HG02759 (cell line): ENCODE measurements around the gene BBS9.

Source experiments
- ATAC-seq: cut with Tn5 transposase; IDR thresholded peaks from one replicate; pipeline ENCODE4 v1.9.1; 2021; ENCODE audit warnings: mild to moderate bottlenecking, moderate library complexity; ENCODE audit not compliant: unreplicated experiment

The BBS9 gene

GRCh38 chr7:33118383-33118782 is 11.0 kb upstream of the BBS9 start:
- no peak for ATAC-seq

DNA sequence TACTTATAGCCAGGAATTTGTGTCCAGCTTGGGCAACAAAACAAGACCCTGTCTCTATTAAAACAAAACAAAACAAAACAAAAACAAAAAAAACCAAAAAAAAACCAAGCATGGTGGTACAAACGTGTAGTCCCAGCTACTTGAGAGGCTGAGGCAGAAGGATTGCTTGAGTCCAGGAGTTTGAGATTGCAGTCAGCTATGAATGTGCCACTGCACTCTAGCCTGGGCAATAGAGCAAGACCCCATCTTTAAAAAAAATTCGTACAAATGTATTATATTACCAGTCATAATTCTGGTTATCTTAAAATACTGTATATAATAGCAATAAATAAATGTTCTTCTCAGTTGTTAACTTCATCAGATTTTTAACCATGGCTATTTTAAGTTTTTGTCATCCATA is 2.3 kb upstream of the BBS9 start:
- ATAC-seq: no peak

DNA sequence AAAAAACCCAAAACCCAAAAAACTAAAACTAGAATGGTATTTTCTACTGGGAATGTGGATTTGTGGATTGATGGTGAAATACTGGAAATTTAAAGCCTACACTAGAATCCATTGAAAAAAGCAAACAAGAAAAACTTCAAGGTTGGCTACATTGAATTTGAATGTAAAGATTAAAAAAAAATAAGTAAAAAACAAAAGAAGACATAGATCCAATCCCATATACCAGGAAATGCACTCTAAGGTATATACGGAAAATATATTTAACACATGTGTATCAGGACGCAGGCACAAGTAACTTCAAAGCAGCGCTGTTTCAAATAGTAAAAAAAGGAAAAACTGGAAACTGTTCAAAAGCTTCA is 754 bp upstream of the BBS9 start:
- no peak for ATAC-seq

DNA sequence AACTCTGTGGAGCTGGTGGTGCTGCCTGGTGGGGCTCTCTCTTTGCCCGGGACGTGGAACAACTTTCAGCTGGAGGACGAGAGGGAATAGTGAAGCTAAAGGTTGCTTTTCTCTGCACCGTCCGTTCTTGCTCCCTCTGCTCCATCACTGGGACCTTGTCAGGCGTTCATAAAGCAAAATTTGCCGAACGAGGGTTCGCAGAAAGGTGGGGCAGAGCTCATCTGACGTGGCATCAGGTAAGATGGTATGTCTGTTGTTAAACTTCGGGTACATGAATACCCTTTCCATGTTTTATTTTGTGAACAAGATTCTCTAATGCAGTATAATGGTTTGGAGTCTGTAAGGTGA is 416 bp downstream of the BBS9 start:
- no peak for ATAC-seq

DNA sequence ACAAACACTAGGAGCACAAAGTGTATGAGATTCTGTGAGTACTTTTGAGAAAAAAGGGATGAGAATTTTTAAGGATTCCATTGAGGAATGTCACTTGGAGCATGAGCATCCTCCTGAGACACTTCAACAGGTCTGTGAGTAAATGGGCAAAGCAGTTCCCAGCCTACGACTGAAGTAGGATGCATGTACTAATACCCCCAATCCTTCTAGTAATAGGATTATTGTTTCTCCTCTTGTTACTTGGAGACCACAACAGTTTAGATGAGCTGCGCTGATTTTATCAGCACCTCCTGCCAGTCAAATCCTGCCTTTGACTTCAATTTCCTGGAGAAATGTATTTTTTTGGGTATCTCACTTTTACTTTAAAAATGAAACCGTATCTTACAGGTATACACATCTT is 820 bp downstream of the BBS9 start:
- no peak for ATAC-seq

DNA sequence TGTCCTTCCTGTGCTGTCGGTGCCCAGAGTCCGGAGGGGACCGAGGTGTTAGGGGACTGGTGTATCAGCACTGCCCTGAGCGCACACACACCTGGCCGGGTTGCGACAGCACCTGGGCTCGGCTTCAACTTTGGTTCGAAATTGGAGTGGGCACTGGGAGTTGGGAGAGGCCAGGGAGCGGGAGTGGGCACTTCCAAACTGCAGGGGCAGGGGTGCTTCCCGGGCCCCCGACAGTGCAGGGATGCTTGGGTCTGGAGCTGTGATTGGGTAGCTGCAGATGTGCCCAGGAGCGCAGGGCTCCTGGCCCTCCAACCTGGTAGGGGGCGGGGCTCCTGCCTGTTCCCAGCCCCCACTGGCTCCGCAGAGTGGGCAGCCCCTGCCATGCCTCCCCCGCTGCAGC is 7.7 kb downstream of the BBS9 start:
- ATAC-seq: no peak

DNA sequence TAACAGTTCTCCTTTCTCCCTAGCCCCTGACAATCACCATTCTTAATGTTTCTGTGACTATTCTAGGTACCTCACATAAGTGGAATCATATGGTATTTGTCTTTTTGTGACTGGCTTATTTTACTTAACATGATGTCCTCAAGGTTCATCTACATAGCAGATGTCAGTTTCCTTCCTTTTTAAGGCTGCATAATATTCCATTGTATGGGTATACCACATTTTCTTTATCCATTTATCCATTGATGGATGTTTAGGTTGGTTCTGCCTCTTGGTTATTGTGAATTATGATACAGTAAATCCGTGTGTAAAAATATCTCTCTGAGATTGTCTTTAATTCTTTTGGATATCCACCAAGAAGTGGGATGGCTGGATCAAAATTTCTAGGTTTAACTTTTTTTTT is 13.2 kb downstream of the BBS9 start:
- ATAC-seq: no peak

GRCh38 chr7:33143996-33144718 is 14.8 kb downstream of the BBS9 start:
- no peak for ATAC-seq

- no peak for ATAC-seq
Measured at GRCh38 chr7:33145156-33145555, 15.8 kb downstream of the BBS9 start.

GRCh38 chr7:33152087-33152486 is 22.7 kb downstream of the BBS9 start:
- no peak for ATAC-seq

GRCh38 chr7:33155811-33156210 is 26.4 kb downstream of the BBS9 start:
- no peak for ATAC-seq

DNA sequence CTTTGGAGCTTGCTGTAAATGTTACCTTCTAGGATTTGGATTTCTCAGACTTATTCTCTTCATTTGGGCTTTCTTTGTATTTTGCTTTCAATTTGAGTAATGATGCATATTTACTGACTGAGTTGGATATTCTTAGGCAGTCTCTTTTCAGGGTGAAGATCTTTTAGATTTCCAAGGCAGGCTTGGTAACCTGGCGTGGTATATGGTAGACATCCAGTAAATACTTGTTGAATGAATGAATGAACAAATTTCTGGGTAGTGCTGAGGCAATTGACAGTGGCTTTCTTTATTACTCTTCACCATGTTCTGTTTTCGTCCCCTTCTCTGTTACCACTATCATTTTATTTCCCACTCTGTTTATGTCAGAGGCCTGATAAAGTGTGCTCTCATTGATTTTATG is 27.1 kb downstream of the BBS9 start:
- no peak for ATAC-seq

GRCh38 chr7:33157311-33157710 is 27.9 kb downstream of the BBS9 start:
- ATAC-seq: no peak

DNA sequence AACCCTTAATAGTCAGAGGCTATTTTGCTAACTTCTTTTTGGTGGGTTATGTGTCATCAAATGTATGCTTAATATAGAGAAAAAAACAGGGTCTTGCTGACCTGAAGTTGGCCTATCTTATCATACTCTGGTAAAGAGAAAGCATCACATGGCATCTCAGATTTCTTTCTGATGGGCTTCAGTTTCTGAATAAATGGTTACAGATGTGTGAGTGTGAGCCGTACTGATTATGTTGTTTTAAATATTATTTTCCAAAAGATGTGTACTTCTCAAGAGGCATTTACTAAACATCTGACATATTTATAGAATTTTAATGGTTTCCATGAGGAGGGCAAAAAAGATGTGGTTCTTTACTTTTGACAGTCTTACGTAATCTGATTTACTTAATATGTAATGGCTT is 28.4 kb downstream of the BBS9 start:
- no peak for ATAC-seq

DNA sequence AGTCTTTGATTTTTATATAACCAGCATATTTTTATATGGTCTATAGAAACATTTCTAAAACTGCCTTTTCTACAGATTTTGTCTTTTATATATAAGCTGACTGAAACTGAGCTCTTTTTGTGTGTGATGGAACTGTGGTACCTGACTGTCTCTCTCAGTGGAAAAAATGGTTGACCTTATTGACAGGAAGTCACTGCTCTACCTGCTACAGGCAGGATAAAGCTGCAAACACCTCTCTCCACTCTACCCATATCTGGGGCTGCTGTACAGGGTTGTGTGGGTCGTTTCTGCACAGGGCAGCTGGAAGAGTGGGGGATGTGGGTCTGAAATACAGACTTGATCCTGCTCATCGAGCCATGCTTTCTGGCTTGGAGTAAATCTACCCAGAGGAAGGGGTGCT is 48.5 kb downstream of the BBS9 start:
- ATAC-seq: no peak

GRCh38 chr7:33179519-33179918 is 50.2 kb downstream of the BBS9 start:
- no peak for ATAC-seq

GRCh38 chr7:33183504-33183903 is 54.1 kb downstream of the BBS9 start:
- no peak for ATAC-seq

DNA sequence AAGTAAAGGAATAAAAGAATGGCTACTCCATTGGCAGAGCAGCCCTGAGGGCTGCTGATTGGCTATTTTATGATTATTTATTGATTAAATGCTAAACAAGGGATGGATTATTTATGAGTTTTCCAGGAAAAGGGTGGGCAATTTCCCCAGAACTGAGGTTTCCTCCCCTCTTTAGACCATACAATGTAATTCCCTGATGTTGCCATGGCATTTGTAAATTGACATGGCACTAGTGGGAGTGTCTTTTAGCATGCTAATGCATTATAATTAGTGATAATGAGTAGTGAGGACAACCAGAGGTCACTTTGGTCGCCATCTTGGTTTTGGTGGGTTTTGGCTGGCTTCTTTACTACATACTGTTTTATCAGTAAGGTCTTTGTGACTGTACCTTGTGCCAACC is 55.5 kb downstream of the BBS9 start:
- ATAC-seq: no peak

DNA sequence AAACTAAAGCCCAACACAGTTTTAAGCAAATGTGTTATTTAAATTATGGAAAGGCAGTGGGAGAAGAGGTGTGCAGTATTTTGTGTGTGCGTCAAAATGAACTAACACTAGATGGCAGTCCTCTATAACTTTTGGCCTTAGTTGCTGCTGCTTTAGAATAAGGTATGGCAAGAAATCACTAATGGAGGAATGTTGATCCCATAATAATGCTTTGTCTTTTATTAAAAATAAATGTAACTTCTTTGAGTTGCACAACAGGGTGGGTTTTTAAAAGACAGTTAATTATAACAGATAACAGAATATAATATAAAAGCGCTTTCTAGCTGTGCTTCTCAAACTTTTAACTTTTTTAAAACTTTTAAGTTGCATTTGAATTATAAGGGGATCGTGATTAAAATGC is 56.4 kb downstream of the BBS9 start:
- peak; percentile 72 for ATAC-seq

DNA sequence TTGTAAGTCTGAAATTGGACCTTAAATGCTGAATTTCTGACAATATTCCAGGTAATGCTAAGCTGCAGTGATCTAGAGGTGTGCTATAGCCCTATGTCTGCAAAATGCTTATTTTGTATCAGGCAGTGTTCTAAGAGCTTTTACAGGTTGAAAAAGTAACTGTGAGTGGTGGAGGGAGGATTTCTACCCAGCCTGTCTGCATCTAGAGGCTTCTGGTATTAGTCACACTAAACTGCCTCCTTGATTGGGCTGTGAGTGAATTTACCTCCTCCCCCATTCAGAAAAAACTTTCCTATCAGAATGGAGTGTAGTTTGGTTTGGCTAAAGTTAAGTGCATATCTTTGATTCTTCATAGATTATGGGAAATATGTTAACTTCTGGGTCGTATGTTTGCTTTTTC is 56.8 kb downstream of the BBS9 start:
- ATAC-seq: no peak

DNA sequence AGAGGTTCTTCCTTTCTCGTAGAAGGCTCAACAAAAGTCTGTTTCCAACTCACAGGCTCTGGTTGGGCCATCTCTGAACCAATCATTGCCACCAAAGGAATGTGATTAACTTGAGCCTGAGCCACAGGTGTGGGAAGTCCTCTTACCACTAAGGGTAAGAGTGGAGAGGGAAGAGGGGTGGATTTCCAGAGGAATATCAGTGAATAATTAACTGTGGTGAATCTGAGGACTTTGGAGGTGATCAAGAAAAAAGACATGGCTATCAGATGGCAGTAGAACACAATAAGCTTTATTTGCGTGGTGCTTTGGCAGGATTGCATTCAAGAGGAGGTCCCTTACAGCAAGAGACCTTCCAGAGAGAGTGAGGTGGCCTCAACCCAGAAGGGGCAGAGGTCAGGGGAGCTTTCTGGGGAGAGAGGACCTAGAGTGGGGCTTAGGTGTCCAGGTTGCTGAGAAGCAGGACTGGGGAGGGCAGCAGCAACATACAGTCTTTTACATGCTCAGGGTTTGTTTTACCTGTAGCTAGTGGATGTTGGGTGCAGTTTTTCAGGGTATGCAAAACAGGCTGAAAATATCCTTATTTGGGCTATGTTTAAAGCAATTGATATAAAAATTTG is 61.4 kb downstream of the BBS9 start:
- peak; percentile 9 for ATAC-seq

GRCh38 chr7:33191340-33191739 is 62.0 kb downstream of the BBS9 start:
- ATAC-seq: peak; percentile 53

- ATAC-seq: no peak
Measured at GRCh38 chr7:33192695-33193291, 63.4 kb downstream of the BBS9 start.
